Stimulated activated naive CD8-positive, alpha-beta T cell treated with anti-CD3 and anti-CD28 coated beads, Interleukin-15, Interleukin-2, amounts not matched to agents 100 U/mL and 50 U/mL, for 24 hours (primary cell): ENCODE measurements around the gene FUT8.

ENCODE experiments used
- ATAC-seq: fragments of 150-1000 bp; cut with Tn5 transposase; one replicate; pipeline ENCODE4 v1.10.0; 2021
- DNase-seq: peaks from one replicate; pipeline ENCODE4 v3.0.0; 2021

Gene FUT8

GRCh38 chr14:65412032-65412846 lies at the start of gene FUT8:
TSS of gene FUT8 (plus strand) at chr14:65412730. CDS start at chr14:65561564, 148,834 bp downstream.
- DNase-seq (peak; percentile 97), ATAC-seq (peak; percentile 93)

- ATAC-seq: no peak
- no peak for DNase-seq
These were observed 45.5 kb upstream of the FUT8 start for GRCh38 chr14:65366802-65367565.

GRCh38 chr14:65369560-65369959 lies 43.0 kb upstream of the FUT8 start:
- ATAC-seq (peak; percentile 87), DNase-seq (peak; percentile 23)

- no peak for DNase-seq
- peak; percentile 55 for ATAC-seq
These were observed 41.7 kb upstream of the FUT8 start for GRCh38 chr14:65370801-65371248.

GRCh38 chr14:65371784-65372183 lies 40.7 kb upstream of the FUT8 start:
- DNase-seq (no peak), ATAC-seq (no peak)

- ATAC-seq: no peak
These were observed 39.4 kb upstream of the FUT8 start for GRCh38 chr14:65373016-65373670.

GRCh38 chr14:65373671-65374039 lies 38.9 kb upstream of the FUT8 start:
- DNase-seq: no peak
- ATAC-seq: no peak

More at GRCh38 chr14:65373016-65373670, 39.4 kb upstream of the FUT8 start:
- DNase-seq: no peak

- ATAC-seq (no peak), DNase-seq (no peak)
These were observed 35.0 kb upstream of the FUT8 start for GRCh38 chr14:65377576-65377975.

- no peak for ATAC-seq
- no peak for DNase-seq
These were observed 29.9 kb upstream of the FUT8 start for GRCh38 chr14:65382586-65382985.

- DNase-seq: no peak
These were observed 25.4 kb upstream of the FUT8 start for GRCh38 chr14:65387171-65387570.

GRCh38 chr14:65387628-65388027 lies 24.9 kb upstream of the FUT8 start:
- DNase-seq (no peak), ATAC-seq (no peak)

More at GRCh38 chr14:65387171-65387570, 25.4 kb upstream of the FUT8 start:
- no peak for ATAC-seq

- ATAC-seq: no peak
- no peak for DNase-seq
These were observed 20.2 kb upstream of the FUT8 start for GRCh38 chr14:65392296-65392695.

GRCh38 chr14:65396082-65396910 lies 16.2 kb upstream of the FUT8 start:
- peak; percentile 63 for ATAC-seq
- no peak for DNase-seq

GRCh38 chr14:65403231-65403630 lies 9.3 kb upstream of the FUT8 start:
- no peak for DNase-seq
- no peak for ATAC-seq

GRCh38 chr14:65408113-65408512 lies 4.4 kb upstream of the FUT8 start:
- DNase-seq (no peak), ATAC-seq (no peak)

- ATAC-seq (no peak), DNase-seq (no peak)
These were observed 1.9 kb upstream of the FUT8 start for GRCh38 chr14:65410640-65411039.

GRCh38 chr14:65411656-65412031 lies 886 bp upstream of the FUT8 start:
- ATAC-seq: peak; percentile 60
- DNase-seq: peak; percentile 83

- DNase-seq (peak; percentile 73), ATAC-seq (peak; percentile 63)
These were observed 567 bp downstream of the FUT8 start for GRCh38 chr14:65412856-65413738.

- DNase-seq: no peak
- ATAC-seq: no peak
These were observed 1.2 kb downstream of the FUT8 start for GRCh38 chr14:65413739-65414045.

- no peak for DNase-seq
These were observed 2.5 kb downstream of the FUT8 start for GRCh38 chr14:65414961-65415589.

GRCh38 chr14:65415613-65416012 lies 3.1 kb downstream of the FUT8 start:
- ATAC-seq: no peak
- no peak for DNase-seq

More at GRCh38 chr14:65414961-65415589, 2.5 kb downstream of the FUT8 start:
- no peak for ATAC-seq
